IMR-90 (cell line): Measurements from ENCODE around the gene PHACTR3. TPM values are rescaled to one million over a fixed set of nuclear protein-coding genes. Genes with fewer than 3 reads are reported as not detected.

Experiments used
- ATAC-seq: fragments of 200-7000 bp; cut with Tn5 transposase; 2 replicates; pipeline ENCODE4 v1.9.1; 2020; ENCODE audit warnings: low read depth, mild to moderate bottlenecking, moderate library complexity
- BruUV-seq: library from RNA; stranded (reverse); fragments of 400-500 nt; replicated peaks from 2 replicates; lab custom pipeline; 2021; lab: Mats Ljungman, UMichigan
- CTCF ChIA-PET: fragments of 300-600 bp; formaldehyde crosslinking; extraction: SDS; loops from one replicate; lab custom pipeline; 2021; ENCODE audit warnings: antibody characterized with exemption; lab: Yijun Ruan, JAX
- POLR2A ChIA-PET: fragments of 300-600 bp; sonication (Branson Sonifier 250); formaldehyde crosslinking; loops from one replicate; lab custom pipeline; 2022; ENCODE audit warnings: antibody characterized with exemption; ENCODE audit not compliant: unreplicated experiment; lab: Charles Lee
- DNase-seq: peaks from one replicate; pipeline ENCODE4 v3.0.0; 2013
- H2AFZ ChIP-seq: replicated peaks from 2 replicates; pipeline ENCODE3; 2013; ENCODE audit warnings: low read length, mild to moderate bottlenecking; ENCODE audit not compliant: poor library complexity
- H2AK5ac ChIP-seq: 2 replicates; pipeline ENCODE4 v1.6.1; 2013; ENCODE audit warnings: low read depth, low read length, inconsistent platforms
- H2AK9ac ChIP-seq: replicated peaks from 2 replicates; pipeline ENCODE3; 2013; ENCODE audit warnings: mild to moderate bottlenecking, low read depth, low read length, moderate library complexity; ENCODE audit not compliant: poor library complexity
- H2BK120ac ChIP-seq: 2 replicates; pipeline ENCODE4 v1.6.1; 2013; ENCODE audit warnings: low read depth, low read length, inconsistent platforms
- H2BK15ac ChIP-seq: 3 replicates; pipeline ENCODE4 v1.6.1; 2013; ENCODE audit warnings: low read depth, low read length, inconsistent platforms
- H2BK20ac ChIP-seq: 2 replicates; pipeline ENCODE4 v1.6.1; 2013; ENCODE audit warnings: low read depth, mild to moderate bottlenecking, inconsistent platforms, low read length, moderate library complexity
- H2BK5ac ChIP-seq: 2 replicates; pipeline ENCODE4 v1.6.1; 2013; ENCODE audit warnings: mild to moderate bottlenecking, low read depth, low read length, inconsistent platforms; ENCODE audit not compliant: poor library complexity, severe bottlenecking
- H3K14ac ChIP-seq: replicated peaks from 2 replicates; pipeline ENCODE4 v1.6.1; 2013; ENCODE audit warnings: low read depth, low read length, inconsistent platforms
- H3K18ac ChIP-seq: 2 replicates; pipeline ENCODE4 v1.6.1; 2013; ENCODE audit warnings: low read depth, low read length, control low read depth
- H3K23ac ChIP-seq: 2 replicates; pipeline ENCODE4 v1.6.1; 2013; ENCODE audit warnings: low read depth, low read length, inconsistent platforms
- H3K27ac ChIP-seq: 2 replicates; pipeline ENCODE4 v1.5.1; 2013; ENCODE audit warnings: mild to moderate bottlenecking, control low read depth, low read length; ENCODE audit not compliant: insufficient read depth
- H3K27me3 ChIP-seq: 2 replicates; pipeline ENCODE4 v1.6.1; 2013; ENCODE audit warnings: low read length; ENCODE audit not compliant: control insufficient read depth, insufficient read depth
- H3K36me3 ChIP-seq: 2 replicates; pipeline ENCODE4 v1.6.1; 2013; ENCODE audit warnings: low read length, mixed read lengths; ENCODE audit not compliant: control insufficient read depth, insufficient read depth
- H3K4ac ChIP-seq: 2 replicates; pipeline ENCODE4 v1.6.1; 2013; ENCODE audit warnings: low read depth, low read length, inconsistent platforms
- H3K4me1 ChIP-seq: 2 replicates; pipeline ENCODE4 v1.6.1; 2013; ENCODE audit warnings: low read length, mixed read lengths; ENCODE audit not compliant: control insufficient read depth, insufficient read depth
- H3K4me2 ChIP-seq: 2 replicates; pipeline ENCODE4 v1.6.1; 2013; ENCODE audit warnings: low read depth, mild to moderate bottlenecking, control low read depth, low read length, moderate library complexity
- H3K4me3 ChIP-seq: 2 replicates; pipeline ENCODE4 v1.5.1; 2013; ENCODE audit warnings: low read depth, mild to moderate bottlenecking, control low read depth, low read length, moderate library complexity; ENCODE audit not compliant: insufficient read depth
- H3K56ac ChIP-seq: 2 replicates; pipeline ENCODE4 v1.6.1; 2013; ENCODE audit warnings: low read length, inconsistent platforms; ENCODE audit not compliant: insufficient read depth; ENCODE audit errors: extremely low read depth
- H3K79me1 ChIP-seq, 2 experiments: 2 replicates each; pipeline ENCODE4 v1.6.1; 2013; ENCODE audit warnings: low read length in 2 of 2, inconsistent platforms in 1 of 2, low read depth in 1 of 2
- H3K9ac ChIP-seq: 2 replicates; pipeline ENCODE4 v1.6.1; 2013; ENCODE audit warnings: low read depth, low read length, control low read depth
- H3K9me1 ChIP-seq: 2 replicates; pipeline ENCODE4 v1.6.1; 2013; ENCODE audit warnings: low read length, inconsistent platforms; ENCODE audit not compliant: insufficient read depth
- H3K9me3 ChIP-seq: 2 replicates; pipeline ENCODE4 v1.6.1; 2013; ENCODE audit warnings: low read length; ENCODE audit not compliant: control insufficient read depth, insufficient read depth
- H4K20me1 ChIP-seq: 2 replicates; pipeline ENCODE4 v1.6.1; 2013; ENCODE audit warnings: low read length, inconsistent platforms; ENCODE audit not compliant: insufficient read depth
- H4K5ac ChIP-seq: 2 replicates; pipeline ENCODE4 v1.6.1; 2013; ENCODE audit warnings: mild to moderate bottlenecking, low read depth, low read length, control low read depth
- H4K8ac ChIP-seq, 2 experiments: 2 replicates each; pipeline ENCODE4 v1.6.1; 2013; ENCODE audit warnings: low read depth in 2 of 2, low read length in 2 of 2, control low read depth in 1 of 2, inconsistent platforms in 1 of 2
- H4K91ac ChIP-seq: 2 replicates; pipeline ENCODE4 v1.6.1; 2013; ENCODE audit warnings: low read depth, low read length, inconsistent platforms; ENCODE audit not compliant: insufficient read depth
- BHLHE40 ChIP-seq: fragments of 150-350 bp; IDR thresholded peaks from 2 replicates; pipeline ENCODE4 v1.6.1; 2016; ENCODE audit warnings: mild to moderate bottlenecking, low read depth, low read length
- MAZ ChIP-seq: IDR thresholded peaks from 2 replicates; pipeline ENCODE4 v1.6.1; 2012; ENCODE audit warnings: low read depth, mild to moderate bottlenecking, low read length, improper control_type of control experiment, moderate library complexity, borderline replicate concordance
- POLR2A ChIP-seq: IDR thresholded peaks from 2 replicates; pipeline ENCODE4 v1.6.1; 2012; ENCODE audit warnings: mild to moderate bottlenecking, low read depth, low read length
- RAD21 ChIP-seq: IDR thresholded peaks from 2 replicates; pipeline ENCODE4 v1.6.1; 2012; ENCODE audit warnings: low read length, improper control_type of control experiment
- RFX5 ChIP-seq: IDR thresholded peaks from 2 replicates; pipeline ENCODE4 v1.8.0; 2012; ENCODE audit warnings: low read depth, mild to moderate bottlenecking, low read length, moderate library complexity
- WGBS, 2 experiments: methylation state at CpG; one replicate each; pipeline versions ENCODE4 v1.1.5 to v1.1.7; 2013; ENCODE audit warnings: missing lambda C conversion rate in 2 of 2; ENCODE audit not compliant: insufficient read length in 1 of 2; ENCODE audit errors: extremely low coverage in 2 of 2; 5-methylcytosine and 5-hydroxymethylcytosine counted together
- dilution Hi-C: fragments of 300-500 bp; cut with HindIII; formaldehyde crosslinking; loops from one replicate; pipeline ENCODE4 v1.14.3; 2018; ENCODE audit warnings: low sequenced_read_pairs; ENCODE audit not compliant: unreplicated experiment
- in situ Hi-C: fragments of 300-500 bp; cut with MboI; formaldehyde crosslinking; loops from 3 replicates; pipeline ENCODE4 v1.14.3; 2019; ENCODE audit warnings: low sequenced_read_pairs, inconsistent platforms, mixed read lengths
- intact Hi-C: fragments of 100-400 bp; cut with micrococcal nuclease; formaldehyde crosslinking; loops from 2 replicates; pipeline ENCODE4 v1.10.0; 2022
- polyA plus RNA-seq, 3 experiments: library from polyadenylated mRNA; depleted of rRNA; stranded (reverse); fragments of >200 nt; gene quantifications; 2 replicates each; pipeline ENCODE4 v1.2.3, GENCODE V29; 2012; ENCODE audit warnings: low replicate concordance in 1 of 3
- total RNA-seq: library from RNA; depleted of rRNA; stranded (reverse); fragments of >200 nt; gene quantifications from 2 replicates; pipeline ENCODE4 v1.2.3, GENCODE V29; 2012

PHACTR3 gene
- total and polyA plus RNA-seq, 2 of the 4 experiments (the other 2 are of a cell fraction) = not detected

DNA sequence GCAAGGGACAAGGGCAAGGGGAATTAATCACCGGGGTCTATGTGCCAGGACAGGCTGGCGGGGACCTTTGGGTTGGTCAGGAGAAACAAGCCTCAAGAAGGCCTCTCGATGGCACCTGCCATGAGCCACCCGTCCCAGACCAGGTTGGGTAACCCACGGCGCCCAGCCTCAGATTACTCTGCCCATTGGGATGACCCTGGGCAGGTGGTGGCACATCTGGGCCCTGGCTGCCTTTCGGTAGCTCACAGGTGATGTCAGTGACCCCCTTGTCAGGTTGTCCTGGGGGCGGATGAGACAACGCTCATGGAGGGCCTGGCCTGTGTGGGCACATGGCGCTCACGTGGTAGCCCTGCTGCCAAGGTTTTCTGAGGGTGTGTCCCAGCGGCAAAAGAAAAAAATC lies 176.9 kb downstream of the PHACTR3 start:
- Histone ChIP-seq H3K4me2 (no peak overlapping the region), H3K9me3 (peaks cover under 1% of the 10 kb centered on the region; the same call in 1 of the 2 replicates), H2AK9ac (no peak overlapping the region), H3K9me1 (no peaks in the 10 kb centered on the region), H3K14ac (no peak overlapping the region), H2BK15ac (no peak overlapping the region), H4K5ac (no peak overlapping the region), H2AFZ (no peak overlapping the region), H3K56ac (no peak overlapping the region), H4K20me1 (no peaks in the 10 kb centered on the region), H2AK5ac (no peak overlapping the region), H3K27me3 (no peaks in the 10 kb centered on the region), H3K4me1 (no peaks in the 10 kb centered on the region), H3K27ac (no peak overlapping the region), H4K91ac (no peak overlapping the region), H3K4ac (no peak overlapping the region), H2BK120ac (no peak overlapping the region), H3K23ac (no peak overlapping the region), H2BK5ac (no peak overlapping the region), H4K8ac (no peak overlapping the region), H3K9ac (no peak overlapping the region), H2BK20ac (no peak overlapping the region), H3K79me1 (no peaks in the 10 kb centered on the region), H3K36me3 (no peaks in the 10 kb centered on the region), H3K4me3 (no peak overlapping the region), H3K18ac (no peak overlapping the region)
- no TSS peak for BruUV-seq
- dilution Hi-C loops (no loop called here), in situ Hi-C loops (no loop called here), intact Hi-C loops (no loop called here)
- ATAC-seq (no peak), DNase-seq (no peak)
- TF ChIP-seq BHLHE40 (no peak), POLR2A (no peak), MAZ (no peak), RFX5 (no peak), RAD21 (no peak)
- WGBS, 2 experiments = 63% methylated on average over 4 of the region's 12 CpGs; no CpG with 5 or more reads in 1 of the 2 experiments
- ChIA-PET CTCF (no interaction called here), POLR2A (no interaction called here)
